Measurements from ENCODE around the gene PIP4P1. TPM values are rescaled to one million over a fixed set of nuclear protein-coding genes. Genes with fewer than 3 reads are reported as not detected.
A peak's percentile ranks its signal among the peaks of the same experiment; 100 is the strongest.

PIP4P1 gene
- total and polyA plus RNA-seq, 2 of the 13 experiments (the other 11 are each of a cell fraction or from before 2014, with no cell fraction given) = 33.4 to 47.0 TPM

GRCh38 chr14:20456971-20457370, 4.3 kb downstream of the PIP4P1 start (continued):
- TF ChIP-seq ZNF691 (CRISPR knock-in tag; IDR thresholded peaks at IDR 0.05; ENCODE audit: borderline replicate concordance, low read depth) = no peak
- TF ChIP-seq REXO4 (CRISPR knock-in tag; IDR thresholded peaks at IDR 0.05; ENCODE audit: borderline replicate concordance) = no peak
- no peak for TF ChIP-seq SATB2 (CRISPR knock-in tag; IDR thresholded peaks at IDR 0.05)
- TF ChIP-seq KDM5A (IDR thresholded peaks at IDR 0.05; ENCODE audit: borderline replicate concordance, low read length) = no peak
- no peak for TF ChIP-seq ZNF367 (CRISPR knock-in tag; IDR thresholded peaks at IDR 0.05; ENCODE audit: borderline replicate concordance)
- no peak for TF ChIP-seq ARHGAP35 (CRISPR knock-in tag; IDR thresholded peaks at IDR 0.05; ENCODE audit: borderline replicate concordance)
- TF ChIP-seq ZNF230 (CRISPR knock-in tag; IDR thresholded peaks at IDR 0.05) = no peak
- TF ChIP-seq HIVEP1 (CRISPR knock-in tag; IDR thresholded peaks at IDR 0.05) = no peak
- no peak for TF ChIP-seq ZNF10 (CRISPR knock-in tag; IDR thresholded peaks at IDR 0.05; ENCODE audit: borderline replicate concordance, low read depth)
- no peak for TF ChIP-seq ZNF556 (CRISPR knock-in tag; IDR thresholded peaks at IDR 0.05; ENCODE audit: borderline replicate concordance)
- no peak for TF ChIP-seq HNF1B (CRISPR knock-in tag; IDR thresholded peaks at IDR 0.05)
- no peak for TF ChIP-seq ZNF101 (CRISPR knock-in tag; IDR thresholded peaks at IDR 0.05; ENCODE audit: borderline replicate concordance, low read depth)
- TF ChIP-seq ZNF432 (CRISPR knock-in tag; IDR thresholded peaks at IDR 0.05; ENCODE audit: borderline replicate concordance) = no peak
- no peak for TF ChIP-seq YY1 (IDR thresholded peaks at IDR 0.05; ENCODE audit: insufficient read depth, insufficient replicate concordance, low read depth, low read length)
- TF ChIP-seq ZFP36L1 (CRISPR knock-in tag; IDR thresholded peaks at IDR 0.05) = no peak
- no peak for TF ChIP-seq ZNF232 (CRISPR knock-in tag; IDR thresholded peaks at IDR 0.05; ENCODE audit: borderline replicate concordance)
- TF ChIP-seq BCL6 (CRISPR knock-in tag; IDR thresholded peaks at IDR 0.05) = no peak
- TF ChIP-seq NR2F2 (IDR thresholded peaks at IDR 0.05; ENCODE audit: borderline replicate concordance, low read depth) = no peak
- no peak for TF ChIP-seq GABPA (IDR thresholded peaks at IDR 0.05; ENCODE audit: low read depth, low read length)
- no peak for TF ChIP-seq GABPA (CRISPR knock-in tag; IDR thresholded peaks at IDR 0.05; ENCODE audit: low read depth)
- no peak for TF ChIP-seq ZNF878 (CRISPR knock-in tag; IDR thresholded peaks at IDR 0.05)
- no peak for TF ChIP-seq BHLHE40 (IDR thresholded peaks at IDR 0.05; ENCODE audit: low read length)
- TF ChIP-seq PITX1 (CRISPR knock-in tag; IDR thresholded peaks at IDR 0.05) = no peak
- no peak for TF ChIP-seq ZNF577 (CRISPR knock-in tag; IDR thresholded peaks at IDR 0.05; ENCODE audit: borderline replicate concordance, low read depth)
- TF ChIP-seq HMG20A (CRISPR knock-in tag; IDR thresholded peaks at IDR 0.05; ENCODE audit: borderline replicate concordance) = no peak
- 0 out of 2 replicates have a peak, but pooled peaks have one; percentile 36 for TF ChIP-seq NRL (CRISPR knock-in tag; IDR thresholded peaks at IDR 0.05; ENCODE audit: borderline replicate concordance)
- no peak for TF ChIP-seq ZNF746 (CRISPR knock-in tag; IDR thresholded peaks at IDR 0.05)
- TF ChIP-seq GMEB1 (CRISPR knock-in tag; IDR thresholded peaks at IDR 0.05; ENCODE audit: borderline replicate concordance) = no peak
- no peak for TF ChIP-seq TMF1 (CRISPR knock-in tag; IDR thresholded peaks at IDR 0.05; ENCODE audit: low read depth)
- TF ChIP-seq SPEN (CRISPR knock-in tag; IDR thresholded peaks at IDR 0.05; ENCODE audit: low read depth) = no peak
